B cell (primary cell): ENCODE results near the gene L2HGDH. TPM values are rescaled to one million over a fixed set of nuclear protein-coding genes. Genes with fewer than 3 reads are reported as not detected.

Experiments
- ATAC-seq: fragments of 200-7000 bp; cut with Tn5 transposase; one replicate; pipeline ENCODE4 v1.10.0; 2021; ENCODE audit warnings: low read depth, mild to moderate bottlenecking, moderate number of reproducible peaks, moderate library complexity
- CTCF ChIA-PET: fragments of 350-600 bp; sonication (Branson Sonifier 250); formaldehyde crosslinking; loops from one replicate; lab custom pipeline; 2021; ENCODE audit warnings: antibody characterized with exemption, inconsistent platforms; lab: Charles Lee
- POLR2A ChIA-PET: fragments of 350-600 bp; sonication (Branson Sonifier 250); formaldehyde crosslinking; loops from one replicate; lab custom pipeline; 2021; ENCODE audit warnings: antibody characterized with exemption; lab: Charles Lee
- DNase-seq: peaks from one replicate; pipeline ENCODE4 v3.0.0; 2013
- H2AFZ ChIP-seq: 2 replicates; pipeline ENCODE4 v1.6.1; 2012; ENCODE audit warnings: mild to moderate bottlenecking, low read depth, low read length; ENCODE audit not compliant: insufficient read depth, poor library complexity, severe bottlenecking
- H3K27ac ChIP-seq, 2 donors: 1 replicate in 1 of 2; 2 replicates in 1 of 2; pipeline ENCODE4 v1.5.1; 2012 to 2013; ENCODE audit warnings: low read length in 2 of 2, mild to moderate bottlenecking in 2 of 2, moderate library complexity in 1 of 2
- H3K27me3 ChIP-seq, 4 experiments: fragments of 200-600 bp in 1 of 4; sonication (generic) in 1 of 4; replicated peaks in 1 of 4; 1 replicate in 2 of 4; 2 replicates in 2 of 4; pipeline versions ENCODE4 v1.6.1 to v1.7.0; 2013 to 2016; ENCODE audit warnings: low read length in 3 of 4, mild to moderate bottlenecking in 2 of 4, mixed read lengths in 1 of 4, moderate library complexity in 1 of 4; ENCODE audit not compliant: insufficient read depth in 4 of 4, control insufficient read depth in 3 of 4; ENCODE audit errors: control extremely low read depth in 1 of 4
- H3K36me3 ChIP-seq, 2 experiments: replicated peaks in 1 of 2; 1 replicate in 1 of 2; 2 replicates in 1 of 2; pipeline versions ENCODE4 v1.6.1 to v1.7.1; 2013; ENCODE audit warnings: low read length in 1 of 2; ENCODE audit not compliant: insufficient read depth in 2 of 2, control insufficient read depth in 1 of 2; ENCODE audit errors: control extremely low read depth in 1 of 2, extremely low read depth in 1 of 2
- H3K4me1 ChIP-seq, 2 donors: fragments of 200-600 bp in 1 of 2; sonication (generic) in 1 of 2; 1 replicate in 1 of 2; 2 replicates in 1 of 2; pipeline versions ENCODE4 v1.5.1 to v1.6.1; 2013 to 2017; ENCODE audit warnings: low read length in 2 of 2; ENCODE audit not compliant: control insufficient read depth in 2 of 2, insufficient read depth in 2 of 2
- H3K4me2 ChIP-seq: replicated peaks from 2 replicates; pipeline ENCODE3; 2012; ENCODE audit warnings: mild to moderate bottlenecking, low read depth, low read length; ENCODE audit not compliant: poor library complexity, severe bottlenecking
- H3K4me3 ChIP-seq, 5 experiments: fragments of 200-600 bp in 1 of 5; sonication (generic) in 1 of 5; 1 replicate in 3 of 5; 2 replicates in 2 of 5; pipeline versions ENCODE4 v1.5.1 to v1.7.0; 2011 to 2016; ENCODE audit warnings: low read length in 4 of 5, mild to moderate bottlenecking in 4 of 5, low read depth in 2 of 5, control low read depth in 1 of 5, moderate library complexity in 1 of 5; ENCODE audit not compliant: insufficient read depth in 1 of 5; ENCODE audit errors: control extremely low read depth in 1 of 5, extremely low read depth in 1 of 5
- H3K79me2 ChIP-seq: fragments of 200-600 bp; sonication (generic); one replicate; pipeline ENCODE4 v1.6.0; 2016; ENCODE audit warnings: low read length; ENCODE audit not compliant: control insufficient read depth, insufficient read depth
- H3K9ac ChIP-seq: fragments of 200-600 bp; sonication (generic); 2 replicates; pipeline ENCODE4 v1.6.1; 2017; ENCODE audit warnings: mild to moderate bottlenecking, low read length, moderate library complexity
- H3K9me3 ChIP-seq, 3 donors: one replicate each; pipeline versions ENCODE4 v1.6.1 to v1.7.1; 2013; ENCODE audit warnings: low read length in 2 of 3; ENCODE audit not compliant: control insufficient read depth in 2 of 3, insufficient read depth in 1 of 3; ENCODE audit errors: control extremely low read depth in 1 of 3
- H4K20me1 ChIP-seq: 2 replicates; pipeline ENCODE4 v1.6.0; 2012; ENCODE audit warnings: mild to moderate bottlenecking, low read length; ENCODE audit not compliant: insufficient read depth, control insufficient read depth, poor library complexity, severe bottlenecking
- H3K27ac Mint-ChIP-seq: one replicate; pipeline ENCODE4 v1.8.0; 2021; ENCODE audit warnings: mixed read lengths
- H3K27me3 Mint-ChIP-seq: one replicate; pipeline ENCODE4 v1.8.0; 2021; ENCODE audit warnings: mixed read lengths
- H3K4me1 Mint-ChIP-seq: one replicate; pipeline ENCODE4 v1.8.0; 2021; ENCODE audit warnings: mixed read lengths
- H3K4me3 Mint-ChIP-seq: one replicate; pipeline ENCODE4 v1.8.0; 2021; ENCODE audit warnings: mixed read lengths
- H3K9me3 Mint-ChIP-seq: one replicate; pipeline ENCODE4 v1.8.0; 2022; ENCODE audit warnings: mixed read lengths; ENCODE audit not compliant: insufficient read depth
- EZH2 ChIP-seq: IDR thresholded peaks from 2 replicates; pipeline ENCODE4 v1.6.1; 2012; ENCODE audit warnings: borderline replicate concordance, low read depth, mild to moderate bottlenecking, moderate library complexity, low read length; ENCODE audit not compliant: insufficient read depth, poor library complexity, severe bottlenecking
- whole genome bisulfite sequencing: methylation state at CpG from one replicate; pipeline ENCODE4 v1.1.5; 2013; ENCODE audit warnings: missing lambda C conversion rate; ENCODE audit not compliant: insufficient coverage; 5-methylcytosine and 5-hydroxymethylcytosine counted together
- intact Hi-C: fragments of 100-400 bp; cut with micrococcal nuclease; formaldehyde crosslinking; loops from one replicate; pipeline ENCODE4 v1.10.0; 2022
- polyA plus RNA-seq: library from polyadenylated mRNA; depleted of rRNA; stranded (reverse); fragments of >200 nt; gene quantifications from 2 replicates; pipeline ENCODE4 v1.2.3, GENCODE V29; 2012
- total RNA-seq, 2 donors: library from RNA; stranded (reverse); fragments of 120-200 nt in 1 of 2; gene quantifications; 1 replicate in 1 of 2; 2 replicates in 1 of 2; pipeline versions ENCODE4 v1.2.3 to v1.2.4, GENCODE V29; 2013 to 2022
- TF ChIP-seq, protein P1 (sequence below): fragments of 200-600 bp; IDR thresholded peaks from one replicate; pipeline ENCODE4 v1.8.0; 2022; ENCODE audit warnings: antibody characterized with exemption, mild to moderate bottlenecking

Gene L2HGDH
- total and polyA plus RNA-seq, 2 donors (not counting 1 experiment from before 2014, with no cell fraction given): 1.1 to 5.5 TPM

DNA sequence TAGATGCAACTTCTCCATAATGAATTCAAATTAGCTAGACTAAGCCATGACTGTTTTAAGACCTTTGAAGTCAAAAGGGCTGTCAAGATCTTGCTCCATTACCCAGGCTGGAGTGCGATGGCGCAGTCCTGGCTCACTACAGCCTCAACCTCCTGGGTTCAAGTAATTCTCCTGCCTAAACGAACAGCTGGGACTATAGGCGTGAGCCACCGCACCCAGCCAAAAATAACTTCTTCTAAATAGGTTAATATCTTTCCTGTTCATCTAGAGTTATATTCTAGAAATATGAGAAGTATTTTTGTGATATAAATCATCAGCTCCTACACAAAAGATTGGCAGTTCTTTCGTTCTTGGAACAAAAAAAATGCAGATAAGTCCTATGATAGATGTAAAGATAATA is 41.1 kb downstream of the L2HGDH start:
- ATAC-seq: no peak
- Histone ChIP-seq H3K79me2 (no peaks in the 10 kb centered on the region), H3K4me2 (no peak overlapping the region), H2AFZ (no peak overlapping the region), H3K27me3 (no peaks in the 10 kb centered on the region), H4K20me1 (no peaks in the 10 kb centered on the region), H3K4me3 (no peak overlapping the region), H3K9me3 (no peaks in the 10 kb centered on the region), H3K9ac (no peak overlapping the region), H3K36me3 (no peaks in the 10 kb centered on the region), H3K4me1 (no peaks in the 10 kb centered on the region), H3K27ac (no peak overlapping the region)
- ChIA-PET CTCF (no interaction called here), POLR2A (no interaction called here)
- no peaks in the 10 kb centered on the region for H3K9me3 Mint-ChIP-seq
- no peak overlapping the region for H3K4me3 Mint-ChIP-seq
- no peak overlapping the region for H3K27ac Mint-ChIP-seq
- H3K27me3 Mint-ChIP-seq: no peaks in the 10 kb centered on the region
- TF ChIP-seq, protein P1, sequence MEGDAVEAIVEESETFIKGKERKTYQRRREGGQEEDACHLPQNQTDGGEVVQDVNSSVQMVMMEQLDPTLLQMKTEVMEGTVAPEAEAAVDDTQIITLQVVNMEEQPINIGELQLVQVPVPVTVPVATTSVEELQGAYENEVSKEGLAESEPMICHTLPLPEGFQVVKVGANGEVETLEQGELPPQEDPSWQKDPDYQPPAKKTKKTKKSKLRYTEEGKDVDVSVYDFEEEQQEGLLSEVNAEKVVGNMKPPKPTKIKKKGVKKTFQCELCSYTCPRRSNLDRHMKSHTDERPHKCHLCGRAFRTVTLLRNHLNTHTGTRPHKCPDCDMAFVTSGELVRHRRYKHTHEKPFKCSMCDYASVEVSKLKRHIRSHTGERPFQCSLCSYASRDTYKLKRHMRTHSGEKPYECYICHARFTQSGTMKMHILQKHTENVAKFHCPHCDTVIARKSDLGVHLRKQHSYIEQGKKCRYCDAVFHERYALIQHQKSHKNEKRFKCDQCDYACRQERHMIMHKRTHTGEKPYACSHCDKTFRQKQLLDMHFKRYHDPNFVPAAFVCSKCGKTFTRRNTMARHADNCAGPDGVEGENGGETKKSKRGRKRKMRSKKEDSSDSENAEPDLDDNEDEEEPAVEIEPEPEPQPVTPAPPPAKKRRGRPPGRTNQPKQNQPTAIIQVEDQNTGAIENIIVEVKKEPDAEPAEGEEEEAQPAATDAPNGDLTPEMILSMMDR: no peak
- no peak for TF ChIP-seq EZH2
- WGBS: 100% methylated on average over 2 of the region's 6 CpGs
- no peak for DNase-seq
- intact Hi-C loops: no loop called here
- H3K4me1 Mint-ChIP-seq: no peaks in the 10 kb centered on the region

DNA sequence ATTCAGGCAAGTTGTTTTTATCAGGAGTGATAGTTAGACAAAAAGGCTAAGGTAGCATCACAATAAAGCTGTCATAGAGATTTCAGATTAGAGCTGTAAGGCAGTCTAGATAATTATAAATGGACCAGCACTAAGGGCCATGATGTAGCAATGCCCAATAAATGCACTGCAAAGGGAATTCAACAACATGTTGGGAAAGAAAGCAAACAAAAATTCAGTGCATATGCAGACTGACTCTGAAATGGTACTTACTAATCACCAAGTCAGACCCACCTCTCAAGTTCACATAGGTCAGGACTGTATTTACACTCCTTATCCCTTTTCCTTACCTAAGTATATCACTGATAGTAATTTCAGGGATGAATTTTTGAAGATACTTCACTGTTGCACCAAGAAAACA is 47.0 kb downstream of the L2HGDH start:
- no peaks in the 10 kb centered on the region for H3K79me2 ChIP-seq
- H3K27me3 Mint-ChIP-seq: no peaks in the 10 kb centered on the region

More for the DNA sequence above, 47.0 kb downstream of the L2HGDH start:
- POLR2A ChIA-PET: no interaction called here
- Histone ChIP-seq H3K27ac (no peak overlapping the region), H2AFZ (no peak overlapping the region), H3K4me1 (no peaks in the 10 kb centered on the region), H3K9ac (no peak overlapping the region), H3K9me3 (no peaks in the 10 kb centered on the region), H3K36me3 (no peaks in the 10 kb centered on the region), H3K4me2 (no peak overlapping the region), H4K20me1 (no peaks in the 10 kb centered on the region), H3K4me3 (no peak overlapping the region), H3K27me3 (no peaks in the 10 kb centered on the region)
- DNase-seq (no peak), ATAC-seq (no peak)
- no peak overlapping the region for H3K4me3 Mint-ChIP-seq
- H3K4me1 Mint-ChIP-seq: no peaks in the 10 kb centered on the region
- CTCF ChIA-PET: no interaction called here
- H3K9me3 Mint-ChIP-seq: no peaks in the 10 kb centered on the region
- no peak overlapping the region for H3K27ac Mint-ChIP-seq
- TF ChIP-seq EZH2: no peak
- TF ChIP-seq, protein P1: no peak
- intact Hi-C loops: no loop called here
